Liver (tissue), 3 donors: Measurements from ENCODE around the gene SIRT7.

ENCODE experiments used
- ATF3 ChIP-seq: IDR thresholded peaks from 2 replicates; pipeline ENCODE4 v1.6.1; 2016; ENCODE audit warnings: antibody characterized with exemption
- CTCF ChIP-seq: fragments of 150-350 bp; IDR thresholded peaks from 2 replicates; pipeline ENCODE4 v1.5.1; 2017; ENCODE audit warnings: improper control_type of control experiment, low read depth, low read length; ENCODE audit not compliant: missing input control
- EGR1 ChIP-seq, 2 donors: IDR thresholded peaks; 2 replicates each; pipeline ENCODE4 v1.6.1; 2016 to 2018; ENCODE audit warnings: antibody characterized with exemption in 2 of 2, low read depth in 2 of 2
- GABPA ChIP-seq, 2 donors: IDR thresholded peaks in 1 of 2; conservative IDR thresholded peaks in 1 of 2; 2 replicates each; pipeline ENCODE4 v1.6.1; 2016; ENCODE audit warnings: antibody characterized with exemption in 2 of 2, mild to moderate bottlenecking in 1 of 2, moderate library complexity in 1 of 2
- REST ChIP-seq: IDR thresholded peaks from 2 replicates; pipeline ENCODE4 v1.6.1; 2016; ENCODE audit warnings: antibody characterized with exemption, mild to moderate bottlenecking
- TAF1 ChIP-seq: conservative IDR thresholded peaks from 2 replicates; pipeline ENCODE4 v1.6.1; 2016; ENCODE audit warnings: antibody characterized with exemption, mild to moderate bottlenecking
- donor health status: healthy.
- donor health status: healthy.

GRCh38 chr17:81888988-81889595 is 28.9 kb downstream of the SIRT7 start:
- no peak for TF ChIP-seq EGR1 (IDR thresholded peaks at IDR 0.05; ENCODE audit: low read depth in 2 of 2)
- no peak for TF ChIP-seq CTCF
- TF ChIP-seq REST = no peak
- TF ChIP-seq ATF3 = no peak
- no peak for TF ChIP-seq TAF1
- TF ChIP-seq GABPA (IDR thresholded peaks at IDR 0.05 in 1 of 2, conservative IDR thresholded peaks at IDR 0.05 in 1 of 2) = no peak
